ENCODE data around the gene CLEC14A.

CLEC14A gene

GRCh38 chr14:38248321-38249028 lies 7.4 kb downstream of the CLEC14A start:
- no peak for DNase-seq

DNA sequence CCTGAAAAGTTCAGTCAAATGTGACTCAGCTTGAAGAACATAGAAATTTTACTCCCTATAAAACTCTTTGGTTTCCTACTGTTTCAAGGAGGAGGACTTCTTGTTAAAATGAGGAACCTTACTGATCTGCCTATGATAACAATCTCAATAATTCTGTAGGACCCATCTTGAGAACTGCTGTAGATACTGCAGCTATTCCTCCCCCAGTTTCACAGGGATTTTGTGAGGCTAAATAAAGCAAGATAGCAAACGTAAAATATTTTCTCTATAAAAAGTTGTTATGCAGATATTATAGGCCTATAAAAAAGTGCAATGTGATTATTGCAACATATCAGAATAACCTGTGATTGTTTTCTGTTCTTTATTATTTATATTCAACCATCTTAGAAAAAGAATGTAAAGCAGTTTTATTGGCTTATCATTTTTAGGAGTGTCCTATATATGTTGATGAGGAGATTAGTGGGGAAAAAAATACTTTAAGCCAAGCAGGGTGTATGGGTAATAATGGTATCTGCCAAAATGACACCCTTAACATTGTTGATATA lies 12.1 kb downstream of the CLEC14A start:
- DNase-seq = no peak

DNA sequence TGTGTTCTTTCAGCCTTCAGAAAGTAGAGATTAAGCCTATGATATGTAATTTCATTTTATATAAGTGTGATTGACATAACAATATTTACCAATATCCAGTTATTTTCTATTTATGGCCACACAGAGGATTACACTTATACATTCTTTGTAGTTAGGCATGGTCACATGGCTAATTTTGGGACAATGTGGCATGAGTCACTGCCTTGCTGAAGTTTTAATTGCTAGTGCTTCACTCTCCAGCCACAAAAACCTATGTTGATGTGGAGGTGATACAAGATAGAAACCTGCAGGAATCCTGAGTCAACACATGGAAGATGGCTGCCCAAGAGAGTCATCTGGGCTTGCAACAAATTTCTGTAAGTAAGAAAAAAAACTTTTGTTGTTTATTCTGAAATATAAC lies 17.0 kb downstream of the CLEC14A start:
- no peak for DNase-seq

DNA sequence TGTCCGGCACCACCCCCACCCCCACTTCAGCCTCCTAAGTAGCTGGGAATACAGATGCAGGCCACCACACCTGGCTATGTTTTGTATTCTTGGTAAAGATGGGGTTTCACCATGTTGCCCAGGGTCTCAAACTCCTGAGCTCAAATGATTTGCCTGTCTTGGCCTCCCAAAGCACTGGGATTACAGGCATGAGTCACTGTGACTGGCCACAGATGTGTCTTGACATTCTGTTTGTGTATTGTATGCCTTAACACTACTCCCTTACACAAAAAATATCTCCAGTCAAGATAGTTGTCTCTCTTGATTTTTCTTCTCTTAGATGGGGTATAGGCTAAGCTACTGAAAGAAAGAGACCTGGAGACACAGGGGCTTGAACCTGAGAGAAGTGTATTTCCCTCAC lies 17.6 kb downstream of the CLEC14A start:
- no peak for DNase-seq

- DNase-seq = no peak
These were observed 22.7 kb downstream of the CLEC14A start for GRCh38 chr14:38233218-38233617.

GRCh38 chr14:38226366-38226765 lies 29.5 kb downstream of the CLEC14A start:
- DNase-seq = no peak

- DNase-seq = no peak
These were observed 29.9 kb downstream of the CLEC14A start for GRCh38 chr14:38225946-38226345.

DNA sequence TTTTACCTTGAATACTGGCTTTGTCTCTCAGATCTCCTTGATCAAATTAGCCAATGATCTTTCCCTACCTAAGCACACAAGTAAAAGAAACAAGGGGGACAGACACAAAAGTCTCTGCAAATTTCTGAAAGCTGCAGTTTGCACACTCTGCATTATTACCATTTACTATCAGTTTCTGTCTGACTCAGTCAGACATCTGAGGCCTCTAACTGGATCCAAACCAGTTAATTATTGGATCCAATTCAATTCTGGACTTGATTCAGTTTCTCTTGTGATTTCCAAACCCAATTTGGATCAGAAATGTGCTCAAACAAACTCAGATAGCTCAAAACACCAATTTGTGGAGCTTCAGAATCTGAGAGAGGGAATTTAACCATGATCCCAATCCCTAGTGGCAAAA lies 31.6 kb downstream of the CLEC14A start:
- no peak for DNase-seq

- no peak for DNase-seq
These were observed 34.8 kb downstream of the CLEC14A start for GRCh38 chr14:38221077-38221476.

GRCh38 chr14:38217553-38217952 lies 38.3 kb downstream of the CLEC14A start:
- no peak for DNase-seq

- no peak for DNase-seq
These were observed 42.9 kb downstream of the CLEC14A start for GRCh38 chr14:38213001-38213400.

- DNase-seq = no peak
These were observed 43.8 kb downstream of the CLEC14A start for GRCh38 chr14:38212111-38212510.

GRCh38 chr14:38211255-38211735 lies 44.6 kb downstream of the CLEC14A start:
- DNase-seq = no peak

DNA sequence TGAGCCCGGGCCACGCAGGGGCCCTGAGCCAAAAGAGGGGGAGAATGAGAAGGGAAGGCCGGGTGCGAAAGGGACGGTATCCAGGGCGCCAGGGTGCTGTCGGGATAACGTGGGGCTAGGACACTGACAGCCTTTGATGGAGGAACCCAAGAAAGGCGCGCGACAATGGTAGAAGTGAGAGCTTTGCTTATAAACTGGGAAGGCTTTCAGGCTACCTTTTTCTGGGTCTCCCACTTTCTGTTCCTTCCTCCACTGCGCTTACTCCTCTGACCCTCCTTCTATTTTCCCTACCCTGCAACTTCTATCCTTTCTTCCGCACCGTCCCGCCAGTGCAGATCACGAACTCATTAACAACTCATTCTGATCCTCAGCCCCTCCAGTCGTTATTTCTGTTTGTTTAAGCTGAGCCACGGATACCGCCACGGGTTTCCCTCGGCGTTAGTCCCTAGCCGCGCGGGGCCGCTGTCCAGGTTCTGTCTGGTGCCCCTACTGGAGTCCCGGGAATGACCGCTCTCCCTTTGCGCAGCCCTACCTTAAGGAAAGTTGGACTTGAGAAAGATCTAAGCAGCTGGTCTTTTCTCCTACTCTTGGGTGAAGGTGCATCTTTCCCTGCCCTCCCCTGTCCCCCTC lies 45.2 kb downstream of the CLEC14A start:
- DNase-seq = no peak

- DNase-seq = no peak
These were observed 46.0 kb downstream of the CLEC14A start for GRCh38 chr14:38209572-38210557.

- DNase-seq = no peak
These were observed 47.0 kb downstream of the CLEC14A start for GRCh38 chr14:38208618-38209562.

DNA sequence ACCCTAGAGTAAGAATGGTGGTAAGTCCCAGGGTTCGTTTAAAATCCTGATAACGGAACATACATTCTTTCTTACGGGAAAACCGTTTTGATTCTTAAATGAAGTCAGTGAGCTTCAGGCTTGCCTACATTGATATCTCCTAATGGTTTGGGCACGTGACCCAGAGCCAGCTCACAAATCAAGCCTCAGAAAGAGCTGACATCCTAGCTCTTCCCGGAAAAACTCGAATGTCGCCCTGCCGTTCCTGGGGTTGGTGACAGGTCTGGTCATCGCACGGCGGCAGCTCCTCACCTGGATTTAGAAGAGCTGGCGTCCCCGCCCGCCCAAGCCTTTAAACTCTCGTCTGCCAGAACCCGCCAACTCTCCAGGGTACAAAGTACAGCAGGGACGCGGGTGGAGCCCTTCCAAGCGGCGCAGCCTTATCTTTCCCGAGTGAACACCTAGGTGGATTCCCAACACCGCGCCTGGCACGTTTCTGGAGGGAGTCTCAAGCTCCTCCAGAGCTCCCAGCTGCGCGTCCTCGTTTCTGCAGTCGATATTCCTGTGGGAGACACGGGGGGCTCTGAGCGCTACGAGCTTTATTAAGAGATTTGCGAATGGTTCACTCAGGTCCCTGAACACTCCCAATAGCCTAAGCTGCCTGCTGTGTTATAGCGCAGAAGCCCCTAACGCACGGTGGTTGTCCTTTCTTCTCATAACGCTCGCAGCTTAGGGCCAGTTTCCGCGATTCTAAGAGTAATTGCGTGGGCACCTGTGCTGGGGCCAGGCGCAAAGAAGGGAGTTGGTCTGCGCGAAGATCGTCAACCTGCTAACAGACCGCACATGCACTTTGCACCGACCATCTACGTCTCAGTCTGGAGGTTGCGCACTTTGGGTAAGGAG lies 47.9 kb downstream of the CLEC14A start, which contains the start of gene SSTR1:
SSTR1 (plus strand) TSS at position 169 of the 882 bp plus-strand sequence. CDS start 1,486 bp downstream, outside the sequence.
- no peak for DNase-seq

- no peak for DNase-seq
These were observed 48.5 kb downstream of the CLEC14A start for GRCh38 chr14:38207377-38207735.

DNA sequence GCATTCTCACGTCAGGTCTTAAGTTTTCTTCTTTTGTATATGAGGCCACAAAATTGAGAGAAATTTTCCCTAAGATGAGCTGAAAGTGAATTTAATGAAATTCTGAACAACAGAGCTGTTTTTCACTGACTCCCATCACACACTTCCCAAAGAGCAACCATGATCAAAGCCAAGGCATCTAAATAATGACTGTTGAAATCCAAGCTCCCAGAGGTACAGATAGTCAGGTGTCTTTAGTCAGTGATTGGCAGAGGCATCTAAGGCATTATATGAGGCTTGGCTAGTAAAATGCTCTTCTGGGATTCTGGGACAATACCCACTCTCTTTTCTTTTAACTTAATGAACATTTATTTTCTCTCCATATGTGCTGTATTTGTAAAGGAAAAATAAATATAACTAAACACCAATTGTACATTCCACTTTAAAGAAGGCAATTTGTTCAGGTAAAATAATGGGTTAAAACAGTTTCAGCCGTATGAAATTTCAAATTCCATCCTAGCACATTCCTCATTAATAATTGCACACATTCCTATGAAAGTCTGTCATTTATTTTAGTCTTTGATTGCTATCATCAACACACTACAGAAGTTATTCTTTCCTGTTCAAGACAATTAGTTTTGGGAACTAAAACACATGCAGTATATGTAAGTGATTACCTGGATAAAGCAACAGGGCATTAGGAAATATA lies 49.1 kb downstream of the CLEC14A start:
- DNase-seq = no peak

Measured in GF-D8 (cell line).